PFSK-1 (cell line): ENCODE results near the gene BMP3.

Experiments used
- FOXP2 ChIP-seq: optimal IDR thresholded peaks from 2 replicates; pipeline ENCODE3; 2011; ENCODE audit warnings: borderline replicate concordance, control low read depth, inconsistent platforms; ENCODE audit not compliant: insufficient read depth; ENCODE audit errors: extremely low read length, extremely low read depth
- POLR2AphosphoS5 ChIP-seq: IDR thresholded peaks from 2 replicates; pipeline ENCODE4 v1.6.1; 2012; ENCODE audit warnings: low read depth, mild to moderate bottlenecking, control low read depth, low read length, moderate library complexity
- REST ChIP-seq, 2 experiments: IDR thresholded peaks; 2 replicates each; pipeline versions ENCODE4 v1.6.1 to v1.8.0; 2011 to 2012; ENCODE audit warnings: low read depth in 2 of 2, low read length in 2 of 2, control low read depth in 1 of 2, inconsistent platforms in 1 of 2, mild to moderate bottlenecking in 1 of 2, moderate library complexity in 1 of 2; ENCODE audit not compliant: insufficient read depth in 1 of 2
- SIN3A ChIP-seq: IDR thresholded peaks from 2 replicates; pipeline ENCODE4 v1.6.1; 2012; ENCODE audit warnings: mild to moderate bottlenecking, low read length, moderate library complexity, borderline replicate concordance; ENCODE audit not compliant: insufficient read depth
- TAF1 ChIP-seq: IDR thresholded peaks from 2 replicates; pipeline ENCODE4 v1.6.1; 2012; ENCODE audit warnings: low read length, control low read depth, borderline replicate concordance; ENCODE audit not compliant: insufficient read depth

Gene BMP3

GRCh38 chr4:81023484-81023883 lies 7.0 kb upstream of the BMP3 start:
- TF ChIP-seq TAF1: no peak
- no peak for TF ChIP-seq FOXP2
- TF ChIP-seq REST (IDR thresholded peaks at IDR 0.05; ENCODE audit: insufficient read depth in 1 of 2, low read depth in 2 of 2, low read length in 2 of 2): no peak

DNA sequence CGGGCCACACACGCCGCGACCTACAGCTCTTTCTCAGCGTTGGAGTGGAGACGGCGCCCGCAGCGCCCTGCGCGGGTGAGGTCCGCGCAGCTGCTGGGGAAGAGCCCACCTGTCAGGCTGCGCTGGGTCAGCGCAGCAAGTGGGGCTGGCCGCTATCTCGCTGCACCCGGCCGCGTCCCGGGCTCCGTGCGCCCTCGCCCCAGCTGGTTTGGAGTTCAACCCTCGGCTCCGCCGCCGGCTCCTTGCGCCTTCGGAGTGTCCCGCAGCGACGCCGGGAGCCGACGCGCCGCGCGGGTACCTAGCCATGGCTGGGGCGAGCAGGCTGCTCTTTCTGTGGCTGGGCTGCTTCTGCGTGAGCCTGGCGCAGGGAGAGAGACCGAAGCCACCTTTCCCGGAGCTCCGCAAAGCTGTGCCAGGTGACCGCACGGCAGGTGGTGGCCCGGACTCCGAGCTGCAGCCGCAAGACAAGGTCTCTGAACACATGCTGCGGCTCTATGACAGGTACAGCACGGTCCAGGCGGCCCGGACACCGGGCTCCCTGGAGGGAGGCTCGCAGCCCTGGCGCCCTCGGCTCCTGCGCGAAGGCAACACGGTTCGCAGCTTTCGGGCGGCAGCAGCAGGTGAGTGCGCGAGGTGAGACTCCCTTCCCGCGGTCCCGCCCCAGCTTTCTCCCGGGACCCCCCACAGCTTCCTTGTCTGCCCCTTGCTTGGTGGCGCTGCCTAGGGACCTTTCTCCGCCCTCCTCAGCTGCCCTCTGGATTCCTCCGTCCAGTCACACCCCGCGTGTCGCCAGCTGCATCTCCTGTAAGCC lies 678 bp downstream of the BMP3 start:
- TF ChIP-seq POLR2AphosphoS5 (no peak), SIN3A (no peak), FOXP2 (no peak), REST (IDR thresholded peaks at IDR 0.05; ENCODE audit: insufficient read depth in 1 of 2, low read depth in 2 of 2, low read length in 2 of 2) (no peak), TAF1 (no peak)

DNA sequence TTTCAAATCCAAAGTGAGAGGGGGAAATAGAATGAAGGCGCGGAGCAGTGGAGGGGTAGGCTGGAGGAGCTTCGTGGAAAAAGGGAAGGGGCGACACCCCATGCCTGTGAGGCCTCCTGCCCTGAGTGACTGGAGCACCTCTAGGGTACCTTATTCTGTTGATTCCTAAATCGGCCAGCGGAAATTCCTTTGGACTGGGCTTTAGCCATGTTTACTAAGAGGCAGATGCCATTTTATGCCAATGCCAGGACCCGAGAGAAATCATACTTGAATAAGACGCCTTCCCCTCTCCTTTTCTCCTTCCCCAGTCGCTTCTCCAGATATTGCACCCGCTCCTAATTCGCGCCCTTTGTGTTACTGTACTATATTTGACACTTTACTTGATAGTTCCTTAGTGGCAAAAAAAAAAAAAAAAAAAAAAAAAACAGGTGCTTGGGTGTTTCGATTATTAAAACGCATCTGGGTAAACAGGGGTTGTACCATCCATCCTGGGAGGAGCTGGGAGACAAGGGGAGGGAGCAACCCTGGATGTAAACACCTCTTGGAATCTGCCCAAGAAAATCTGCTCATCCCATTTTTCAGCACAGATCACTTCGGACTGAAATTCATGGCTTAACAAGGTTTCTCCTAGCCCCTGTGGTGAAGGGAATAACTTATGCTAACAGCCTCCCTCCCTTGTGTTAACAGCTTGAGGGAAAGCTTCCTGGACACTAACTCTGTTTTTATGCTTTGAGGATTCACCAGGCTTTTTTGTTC lies 1.5 kb downstream of the BMP3 start:
- TF ChIP-seq FOXP2 (no peak), TAF1 (no peak), POLR2AphosphoS5 (no peak), SIN3A (no peak), REST (IDR thresholded peaks at IDR 0.05; ENCODE audit: insufficient read depth in 1 of 2, low read depth in 2 of 2, low read length in 2 of 2) (no peak)

DNA sequence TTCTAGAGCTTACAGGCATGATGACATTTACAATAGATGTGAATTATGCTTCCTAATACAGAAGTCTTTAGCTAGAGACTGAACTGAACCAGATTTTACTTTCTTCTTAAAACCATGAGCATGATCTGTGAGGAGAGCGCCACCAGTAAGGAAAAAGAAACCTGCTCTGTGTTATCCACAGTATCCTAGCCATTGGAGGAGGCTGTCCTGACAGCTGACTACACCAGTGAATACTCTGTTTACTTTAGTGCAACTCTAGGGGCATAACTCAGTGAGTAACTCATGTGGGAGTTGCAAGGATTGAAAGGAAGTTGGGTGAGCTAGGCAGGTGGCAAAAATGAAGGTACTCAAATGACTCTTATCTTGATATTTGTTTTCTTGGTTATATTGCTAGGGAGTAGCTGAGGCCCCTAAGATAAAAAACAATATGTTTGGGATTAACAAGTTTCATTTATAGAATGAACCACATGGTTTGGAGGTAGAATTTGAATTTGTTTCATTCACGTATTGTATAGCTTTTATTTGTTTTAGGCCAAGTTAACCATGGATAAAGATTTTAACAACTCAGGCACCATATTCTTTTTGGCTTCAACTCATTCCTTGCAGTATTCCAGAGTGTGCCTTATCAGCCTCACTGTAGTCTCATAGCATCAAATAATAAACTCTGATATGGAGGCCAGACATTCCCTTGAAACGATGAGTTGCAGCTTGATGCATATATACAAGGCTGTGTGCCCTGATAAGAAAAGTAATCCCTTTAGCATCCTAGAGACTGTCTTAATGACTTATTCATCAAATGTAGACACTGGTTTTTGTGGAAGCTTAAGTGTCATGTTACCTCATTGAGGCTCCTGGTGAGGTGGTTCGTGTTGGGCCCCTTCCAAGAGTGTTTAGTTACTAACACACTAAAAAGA lies 2.5 kb downstream of the BMP3 start:
- TF ChIP-seq REST (IDR thresholded peaks at IDR 0.05; ENCODE audit: insufficient read depth in 1 of 2, low read depth in 2 of 2, low read length in 2 of 2) (no peak), POLR2AphosphoS5 (no peak)
